ENCODE results near the gene TIGD1.
A peak's percentile ranks its signal among the peaks of the same experiment; 100 is the strongest.

Gene TIGD1

GRCh38 chr2:232550354-232551249, at the start of gene TIGD1, which contains the start of gene EIF4E2:
TSS of gene TIGD1 (minus strand) at chr2:232550557. CDS start at chr2:232549882, 675 bp downstream.
TSS of gene EIF4E2 (plus strand) at chr2:232550689. CDS start at chr2:232550725, 36 bp downstream.
- peak; percentile 94 for DNase-seq (ENCODE audit: low read depth)

GRCh38 chr2:232598293-232598692, 47.9 kb upstream of the TIGD1 start:
- no peak for DNase-seq (ENCODE audit: low read depth)

- no peak for DNase-seq (ENCODE audit: low read depth)
These were observed 47.2 kb upstream of the TIGD1 start for GRCh38 chr2:232597362-232598079.

- DNase-seq (ENCODE audit: low read depth) = no peak
These were observed 43.6 kb upstream of the TIGD1 start for GRCh38 chr2:232593982-232594381.

GRCh38 chr2:232592772-232593395, 42.5 kb upstream of the TIGD1 start:
- DNase-seq (ENCODE audit: low read depth) = peak; percentile 92

- peak; percentile 78 for DNase-seq (ENCODE audit: low read depth)
These were observed 38.6 kb upstream of the TIGD1 start for GRCh38 chr2:232588680-232589585.

GRCh38 chr2:232588031-232588430, 37.7 kb upstream of the TIGD1 start:
- DNase-seq (ENCODE audit: low read depth) = no peak

- no peak for DNase-seq (ENCODE audit: low read depth)
These were observed 37.2 kb upstream of the TIGD1 start for GRCh38 chr2:232587512-232587911.

GRCh38 chr2:232586943-232587505, 36.7 kb upstream of the TIGD1 start:
- DNase-seq (ENCODE audit: low read depth) = no peak

- no peak for DNase-seq (ENCODE audit: low read depth)
These were observed 33.9 kb upstream of the TIGD1 start for GRCh38 chr2:232584238-232584637.

GRCh38 chr2:232581725-232582124, 31.4 kb upstream of the TIGD1 start:
- DNase-seq (ENCODE audit: low read depth) = no peak

- DNase-seq (ENCODE audit: low read depth) = no peak
These were observed 30.3 kb upstream of the TIGD1 start for GRCh38 chr2:232580648-232580981.

- no peak for DNase-seq (ENCODE audit: low read depth)
These were observed 28.3 kb upstream of the TIGD1 start for GRCh38 chr2:232578626-232579025.

- DNase-seq (ENCODE audit: low read depth) = no peak
These were observed 27.5 kb upstream of the TIGD1 start for GRCh38 chr2:232577841-232578240.

GRCh38 chr2:232576995-232577394, 26.6 kb upstream of the TIGD1 start:
- peak; percentile 80 for DNase-seq (ENCODE audit: low read depth)

GRCh38 chr2:232575404-232575746, 25.0 kb upstream of the TIGD1 start:
- no peak for DNase-seq (ENCODE audit: low read depth)

GRCh38 chr2:232574674-232575403, 24.5 kb upstream of the TIGD1 start:
- DNase-seq (ENCODE audit: low read depth) = peak; percentile 85

GRCh38 chr2:232573771-232574435, 23.5 kb upstream of the TIGD1 start:
- no peak for DNase-seq (ENCODE audit: low read depth)

- DNase-seq (ENCODE audit: low read depth) = no peak
These were observed 22.7 kb upstream of the TIGD1 start for GRCh38 chr2:232573042-232573441.

GRCh38 chr2:232571026-232571474, 20.7 kb upstream of the TIGD1 start:
- DNase-seq (ENCODE audit: low read depth) = peak; percentile 22

Data from iris pigment epithelial cell (primary cell).